ENCODE results near the gene NR2C2AP.

The NR2C2AP gene

GRCh38 chr19:19209372-19209771 lies 6.2 kb upstream of the NR2C2AP start:
- H3K27me3 ChIP-seq (ENCODE audit: low read length) = no peaks in the 10 kb centered on the region
- TF ChIP-seq CTCF (IDR thresholded peaks at IDR 0.05; ENCODE audit: insufficient read depth, low read length, poor library complexity, severe bottlenecking) = no peak
- no peak for TF ChIP-seq EZH2phosphoT487 (conservative IDR thresholded peaks at IDR 0.05; ENCODE audit: low read length)
- no peak overlapping the region for H2AFZ ChIP-seq (ENCODE audit: low read depth, low read length, severe bottlenecking)
- H3F3A ChIP-seq (ENCODE audit: insufficient read depth) = no peaks in the 10 kb centered on the region
- H3K9me3 ChIP-seq (ENCODE audit: insufficient read depth, low read length) = no peaks in the 10 kb centered on the region
- H3K27ac ChIP-seq (ENCODE audit: low read depth, low read length) = no peak overlapping the region
- H3K9me2 ChIP-seq (replicated peaks; ENCODE audit: insufficient read depth, low read length) = no peaks in the 10 kb centered on the region
- no peaks in the 10 kb centered on the region for H3K79me2 ChIP-seq (ENCODE audit: insufficient read depth, low read length)
- H3K4me2 ChIP-seq (ENCODE audit: low read depth, low read length, poor library complexity, severe bottlenecking) = no peak overlapping the region
- H3K36me3 ChIP-seq (ENCODE audit: low read length) = no peaks in the 10 kb centered on the region
- no peaks in the 10 kb centered on the region for H4K20me1 ChIP-seq (ENCODE audit: low read depth, low read length)
- no peak overlapping the region for H3K4me3 ChIP-seq (ENCODE audit: insufficient read depth, low read length, poor library complexity, severe bottlenecking)
- H3K9ac ChIP-seq (ENCODE audit: low read length) = no peak overlapping the region

DNA sequence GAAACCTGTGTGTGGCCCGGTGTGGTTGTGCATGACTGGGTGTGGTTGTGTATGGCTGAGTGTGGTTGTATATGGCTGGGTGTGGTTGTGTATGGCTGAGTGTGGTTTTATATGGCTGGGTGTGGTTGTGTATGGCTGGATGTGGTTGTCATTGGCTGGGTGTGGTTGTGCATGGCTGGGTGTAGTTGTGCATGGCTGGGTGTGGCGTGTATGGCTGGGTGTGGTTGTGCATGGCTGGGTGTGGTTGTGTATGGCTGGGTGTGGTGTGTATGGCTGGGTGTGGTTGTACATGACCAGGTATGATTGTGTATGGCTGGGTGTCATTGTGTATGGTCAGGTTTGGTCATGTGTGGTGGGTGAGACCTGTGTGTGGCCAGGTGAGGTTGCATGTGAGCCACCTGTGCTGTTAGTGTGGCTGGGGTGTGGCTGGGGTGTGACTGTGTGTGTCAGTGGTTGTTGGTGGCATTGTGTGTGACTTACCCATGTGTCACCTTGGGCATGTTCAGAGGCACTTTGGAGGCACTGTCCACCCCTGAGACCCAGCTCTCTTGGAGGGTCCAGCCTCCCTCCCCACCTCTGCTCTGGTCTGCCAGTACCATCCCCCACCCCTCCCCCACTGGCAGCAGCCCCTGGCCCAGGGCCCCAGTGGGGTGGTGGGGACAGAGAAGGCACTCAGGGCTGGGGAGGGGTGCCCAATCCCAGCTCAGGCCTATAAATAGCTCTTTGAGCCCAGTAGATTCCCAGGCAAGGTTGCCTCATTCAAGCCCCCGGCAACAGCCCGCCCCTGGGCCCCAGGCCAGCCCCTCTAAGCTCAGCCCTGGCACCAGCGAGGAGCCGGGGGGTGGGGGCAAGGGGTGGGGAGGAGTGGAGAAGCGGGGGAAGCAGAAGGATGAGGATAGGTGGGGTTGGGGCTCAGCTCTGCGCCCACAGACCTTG lies 4.7 kb upstream of the NR2C2AP start:
- Histone ChIP-seq H4K20me1 (ENCODE audit: low read depth, low read length) (no peaks in the 10 kb centered on the region), H3K9me3 (ENCODE audit: insufficient read depth, low read length) (no peaks in the 10 kb centered on the region), H3F3A (ENCODE audit: insufficient read depth) (no peaks in the 10 kb centered on the region), H3K79me2 (ENCODE audit: insufficient read depth, low read length) (peaks cover 2% of the 10 kb centered on the region; the same call in 1 of the 2 replicates), H3K9me2 (replicated peaks; ENCODE audit: insufficient read depth, low read length) (no peaks in the 10 kb centered on the region), H3K4me2 (ENCODE audit: low read depth, low read length, poor library complexity, severe bottlenecking) (no peak overlapping the region), H3K27ac (ENCODE audit: low read depth, low read length) (no peak overlapping the region), H3K9ac (ENCODE audit: low read length) (no peak overlapping the region), H3K36me3 (ENCODE audit: low read length) (no peaks in the 10 kb centered on the region), H3K4me3 (ENCODE audit: insufficient read depth, low read length, poor library complexity, severe bottlenecking) (no peak overlapping the region), H3K27me3 (ENCODE audit: low read length) (no peaks in the 10 kb centered on the region), H2AFZ (ENCODE audit: low read depth, low read length, severe bottlenecking) (no peak overlapping the region)
- TF ChIP-seq CTCF (IDR thresholded peaks at IDR 0.05; ENCODE audit: insufficient read depth, low read length, poor library complexity, severe bottlenecking) (no peak), EZH2phosphoT487 (conservative IDR thresholded peaks at IDR 0.05; ENCODE audit: low read length) (no peak)

DNA sequence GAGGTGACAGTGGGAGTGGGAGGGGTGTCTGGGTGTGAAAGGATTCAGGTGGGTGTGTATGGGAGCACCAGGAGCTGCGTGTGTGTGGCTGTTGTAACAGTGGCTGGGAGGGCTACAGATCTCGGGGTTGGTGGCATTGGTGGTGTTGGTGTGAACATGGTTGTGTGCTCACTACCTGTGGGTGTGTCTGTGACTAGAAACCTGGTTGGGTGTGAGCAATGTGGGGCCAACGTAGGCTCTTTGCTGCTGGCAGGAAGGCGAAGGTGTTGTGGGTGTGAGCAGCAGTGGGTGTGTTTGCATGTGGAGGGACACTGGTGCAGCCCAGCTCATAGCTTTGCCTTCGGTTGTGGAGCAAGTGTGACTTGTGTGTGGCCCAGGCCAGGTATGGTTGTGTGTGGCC lies 3.7 kb upstream of the NR2C2AP start:
- Histone ChIP-seq H4K20me1 (ENCODE audit: low read depth, low read length) (no peaks in the 10 kb centered on the region), H3K27ac (ENCODE audit: low read depth, low read length) (no peak overlapping the region), H3K79me2 (ENCODE audit: insufficient read depth, low read length) (peaks cover 12% of the 10 kb centered on the region), H3K4me2 (ENCODE audit: low read depth, low read length, poor library complexity, severe bottlenecking) (no peak overlapping the region), H3F3A (ENCODE audit: insufficient read depth) (no peaks in the 10 kb centered on the region), H3K9me2 (replicated peaks; ENCODE audit: insufficient read depth, low read length) (no peaks in the 10 kb centered on the region), H3K9ac (ENCODE audit: low read length) (no peak overlapping the region), H3K9me3 (ENCODE audit: insufficient read depth, low read length) (no peaks in the 10 kb centered on the region), H3K36me3 (ENCODE audit: low read length) (no peaks in the 10 kb centered on the region), H2AFZ (ENCODE audit: low read depth, low read length, severe bottlenecking) (no peak overlapping the region), H3K27me3 (ENCODE audit: low read length) (no peaks in the 10 kb centered on the region), H3K4me3 (ENCODE audit: insufficient read depth, low read length, poor library complexity, severe bottlenecking) (no peak overlapping the region)
- TF ChIP-seq EZH2phosphoT487 (conservative IDR thresholded peaks at IDR 0.05; ENCODE audit: low read length) (no peak), CTCF (IDR thresholded peaks at IDR 0.05; ENCODE audit: insufficient read depth, low read length, poor library complexity, severe bottlenecking) (no peak)

All from SU-DHL-6 (cell line).